D721Med (cell line): ENCODE results near the gene CDH24.

Source experiments
- DNase-seq: peaks from one replicate; pipeline ENCODE4 v3.0.0; 2011; ENCODE audit warnings: low spot score; ENCODE audit not compliant: insufficient read length
- FAIRE-seq: peaks from 2 replicates; lab custom pipeline; 2011; peaks lifted over from hg19 to GRCh38; lab: Jason Lieb, UNC
- TF ChIP-seq, protein P1 (sequence below): IDR thresholded peaks from 2 replicates; pipeline ENCODE4 v1.5.1; 2012; ENCODE audit warnings: mild to moderate bottlenecking, control low read depth; ENCODE audit not compliant: insufficient read depth; ENCODE audit errors: missing control alignments

Gene CDH24

DNA sequence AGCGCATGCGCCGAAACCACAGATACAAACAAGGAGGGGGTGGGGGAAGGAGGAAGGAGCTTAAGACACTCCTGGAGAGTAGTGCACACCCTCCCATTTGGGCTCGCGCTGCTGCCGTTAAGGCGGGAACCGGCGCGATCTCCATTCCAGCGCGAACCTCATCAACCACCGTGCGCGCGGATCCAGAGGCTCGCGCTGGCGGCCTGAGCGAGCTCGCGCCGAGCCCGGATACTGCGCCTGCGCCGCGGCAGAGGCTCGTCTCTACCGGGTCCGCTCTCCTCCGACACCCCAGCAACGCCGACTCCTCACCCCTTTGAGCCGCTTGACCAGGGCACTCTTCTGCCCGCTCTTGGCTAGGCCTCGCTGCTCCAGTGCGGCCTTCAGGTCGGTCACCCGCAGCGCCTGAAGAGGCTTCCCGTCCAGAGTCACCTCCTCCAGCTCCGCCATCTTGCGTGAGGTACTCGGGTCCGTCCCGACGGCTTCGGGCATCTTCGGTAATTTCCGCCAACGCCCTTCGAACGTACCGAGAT is 37.4 kb upstream of the CDH24 start, which contains the start of gene ACIN1:
Gene ACIN1 (minus strand): TSS at position 471 of the 530 bp plus-strand sequence. CDS start 24 bp downstream, at position 447.
- TF ChIP-seq, protein P1, sequence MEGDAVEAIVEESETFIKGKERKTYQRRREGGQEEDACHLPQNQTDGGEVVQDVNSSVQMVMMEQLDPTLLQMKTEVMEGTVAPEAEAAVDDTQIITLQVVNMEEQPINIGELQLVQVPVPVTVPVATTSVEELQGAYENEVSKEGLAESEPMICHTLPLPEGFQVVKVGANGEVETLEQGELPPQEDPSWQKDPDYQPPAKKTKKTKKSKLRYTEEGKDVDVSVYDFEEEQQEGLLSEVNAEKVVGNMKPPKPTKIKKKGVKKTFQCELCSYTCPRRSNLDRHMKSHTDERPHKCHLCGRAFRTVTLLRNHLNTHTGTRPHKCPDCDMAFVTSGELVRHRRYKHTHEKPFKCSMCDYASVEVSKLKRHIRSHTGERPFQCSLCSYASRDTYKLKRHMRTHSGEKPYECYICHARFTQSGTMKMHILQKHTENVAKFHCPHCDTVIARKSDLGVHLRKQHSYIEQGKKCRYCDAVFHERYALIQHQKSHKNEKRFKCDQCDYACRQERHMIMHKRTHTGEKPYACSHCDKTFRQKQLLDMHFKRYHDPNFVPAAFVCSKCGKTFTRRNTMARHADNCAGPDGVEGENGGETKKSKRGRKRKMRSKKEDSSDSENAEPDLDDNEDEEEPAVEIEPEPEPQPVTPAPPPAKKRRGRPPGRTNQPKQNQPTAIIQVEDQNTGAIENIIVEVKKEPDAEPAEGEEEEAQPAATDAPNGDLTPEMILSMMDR, result no peak
- no peak for DNase-seq
- no peak for FAIRE-seq

DNA sequence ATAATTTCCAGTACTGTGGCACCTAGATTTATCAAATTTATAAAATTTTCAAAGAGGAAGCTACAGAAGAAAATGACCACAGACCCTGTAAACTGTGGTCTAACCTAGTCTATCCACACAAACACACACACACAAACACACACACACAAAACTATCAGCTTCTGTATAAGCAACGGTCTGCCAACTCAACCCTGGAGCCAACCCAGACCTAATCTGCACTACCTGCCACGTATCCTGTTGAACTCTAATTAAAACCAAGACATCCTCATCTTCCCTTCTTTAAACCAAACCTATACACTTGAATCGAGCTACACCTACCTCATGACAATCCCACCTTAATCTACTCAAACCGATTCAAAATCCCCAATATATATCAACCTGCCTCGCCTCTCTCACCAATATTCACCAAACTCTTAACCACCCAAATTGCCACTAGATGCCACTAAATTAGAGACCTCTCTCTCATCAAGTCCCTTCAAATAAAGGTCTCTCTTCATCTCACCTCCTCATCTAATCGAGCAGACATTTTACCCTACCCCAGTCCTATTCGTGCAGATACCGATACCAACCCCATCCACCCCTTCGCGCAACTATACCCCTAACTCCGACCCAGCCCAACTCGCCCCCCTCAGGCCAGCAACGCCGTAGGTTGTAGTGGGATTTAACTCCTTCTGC is 36.8 kb upstream of the CDH24 start:
- TF ChIP-seq, protein P1, result peak; percentile 20
- DNase-seq (no peak), FAIRE-seq (no peak)

GRCh38 chr14:23093526-23093925 is 36.2 kb upstream of the CDH24 start:
- no peak for FAIRE-seq
- TF ChIP-seq, protein P1, result no peak
- DNase-seq, result no peak

DNA sequence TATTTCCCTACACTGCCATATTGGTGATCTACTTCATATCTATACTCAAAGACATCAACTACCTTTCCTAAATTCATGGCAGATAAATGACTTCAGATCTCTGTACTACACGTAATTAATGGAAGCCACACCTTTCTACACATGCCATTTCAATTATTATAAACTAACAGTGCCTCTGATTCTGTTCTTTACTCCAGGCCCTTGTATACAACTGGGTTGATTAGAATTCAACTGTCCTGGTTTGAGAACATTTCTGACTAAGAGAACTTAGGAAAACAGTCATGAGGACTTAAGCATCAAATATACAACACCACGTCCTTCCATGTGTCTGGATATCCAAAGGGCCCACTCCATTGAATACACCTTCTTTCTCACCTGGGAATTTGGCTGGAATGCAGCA is 35.8 kb upstream of the CDH24 start:
- FAIRE-seq, result no peak
- TF ChIP-seq, protein P1, result no peak
- DNase-seq, result no peak

DNA sequence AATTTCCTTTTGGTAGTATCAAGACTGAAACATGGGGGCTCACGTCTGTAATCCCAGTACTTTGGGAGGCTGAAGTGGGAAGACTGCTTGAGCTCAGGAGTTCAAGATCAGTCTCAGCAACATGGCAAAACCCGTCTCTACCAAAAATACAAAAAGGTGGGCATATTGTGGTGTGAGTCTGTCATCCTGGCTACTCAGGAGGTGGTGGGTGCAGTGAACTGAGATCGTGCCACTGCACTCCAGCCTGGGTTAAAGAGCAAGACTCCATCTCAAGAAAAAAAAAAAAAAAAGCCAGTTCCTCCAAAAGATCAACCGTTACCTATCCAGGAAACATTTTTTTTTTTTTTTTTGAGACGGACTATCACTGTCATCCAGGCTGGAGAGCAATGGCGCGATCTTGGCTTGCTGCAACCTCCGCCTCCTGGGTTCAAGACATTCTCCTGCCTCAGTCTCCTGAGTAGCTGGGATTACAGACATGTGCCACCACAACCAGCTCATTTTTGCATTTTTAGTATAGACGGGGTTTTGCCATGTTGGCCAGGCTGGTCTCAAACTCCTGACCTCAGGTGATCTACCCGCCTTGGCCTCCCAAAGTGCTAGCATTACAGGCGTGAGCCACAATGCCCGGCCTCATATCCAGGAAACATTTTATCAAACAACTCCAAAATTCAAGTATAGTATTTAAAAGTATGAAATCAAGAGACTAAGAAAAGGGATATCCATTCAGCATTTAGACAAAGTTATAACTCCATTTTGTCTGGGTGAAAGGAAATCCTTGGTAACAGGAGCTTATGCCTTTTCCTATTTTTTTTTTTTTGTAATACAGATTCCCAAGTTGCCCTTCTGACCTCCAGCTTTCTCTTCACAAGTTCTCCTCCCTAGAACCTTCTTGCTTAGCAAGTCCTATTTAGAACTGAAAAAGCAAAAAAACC is 34.2 kb upstream of the CDH24 start:
- FAIRE-seq (no peak), DNase-seq (no peak)
- TF ChIP-seq, protein P1, result no peak

GRCh38 chr14:23090254-23090636 is 32.9 kb upstream of the CDH24 start:
- DNase-seq (no peak), FAIRE-seq (no peak)
- TF ChIP-seq, protein P1, result no peak
